Cardiac fibroblast (primary cell): ENCODE measurements around the gene CASP1.
A peak's percentile ranks its signal among the peaks of the same experiment; 100 is the strongest.

ENCODE experiments used
- DNase-seq, 2 donors: peaks; one replicate each; pipeline versions ENCODE4 v3.0.0 to v3.0.0-alpha.2; 2010; ENCODE audit warnings: low read depth in 2 of 2
- H3K4me3 ChIP-seq, 2 donors: replicated peaks in 1 of 2; 1 replicate in 1 of 2; 2 replicates in 1 of 2; pipeline ENCODE4 v1.5.1; 2011; ENCODE audit warnings: low read depth in 2 of 2, low read length in 2 of 2, mild to moderate bottlenecking in 2 of 2, moderate library complexity in 1 of 2
- TF ChIP-seq, protein P1 (sequence below): IDR thresholded peaks from one replicate; pipeline ENCODE4 v1.5.1; 2011; ENCODE audit warnings: low read depth, mild to moderate bottlenecking, low read length, inconsistent platforms

The CASP1 gene

DNA sequence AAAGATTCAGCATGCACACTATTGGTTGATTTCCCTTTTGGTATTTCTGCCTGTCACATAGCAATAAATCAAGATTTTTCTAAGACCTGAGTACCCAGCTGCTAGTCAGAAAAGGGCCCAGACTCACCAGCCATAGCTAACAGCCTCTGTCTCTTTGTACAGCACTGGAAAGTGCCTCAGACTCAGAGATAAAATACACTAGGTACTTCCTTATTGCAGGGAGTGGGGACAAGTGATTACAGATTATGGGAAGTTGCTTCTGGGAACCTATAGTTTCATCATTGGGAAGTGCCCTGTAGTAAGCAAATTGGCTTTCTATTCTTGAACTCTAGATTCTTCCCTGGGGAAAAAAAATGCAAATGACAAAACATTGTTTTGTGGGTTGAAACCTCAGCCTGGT, 11.9 kb downstream of the CASP1 start, which contains the start of gene CASP5:
CASP5 (minus strand) TSS at position 166 of the 400 bp plus-strand sequence; CDS start at position 134, 32 bp downstream.
- TF ChIP-seq, protein P1, sequence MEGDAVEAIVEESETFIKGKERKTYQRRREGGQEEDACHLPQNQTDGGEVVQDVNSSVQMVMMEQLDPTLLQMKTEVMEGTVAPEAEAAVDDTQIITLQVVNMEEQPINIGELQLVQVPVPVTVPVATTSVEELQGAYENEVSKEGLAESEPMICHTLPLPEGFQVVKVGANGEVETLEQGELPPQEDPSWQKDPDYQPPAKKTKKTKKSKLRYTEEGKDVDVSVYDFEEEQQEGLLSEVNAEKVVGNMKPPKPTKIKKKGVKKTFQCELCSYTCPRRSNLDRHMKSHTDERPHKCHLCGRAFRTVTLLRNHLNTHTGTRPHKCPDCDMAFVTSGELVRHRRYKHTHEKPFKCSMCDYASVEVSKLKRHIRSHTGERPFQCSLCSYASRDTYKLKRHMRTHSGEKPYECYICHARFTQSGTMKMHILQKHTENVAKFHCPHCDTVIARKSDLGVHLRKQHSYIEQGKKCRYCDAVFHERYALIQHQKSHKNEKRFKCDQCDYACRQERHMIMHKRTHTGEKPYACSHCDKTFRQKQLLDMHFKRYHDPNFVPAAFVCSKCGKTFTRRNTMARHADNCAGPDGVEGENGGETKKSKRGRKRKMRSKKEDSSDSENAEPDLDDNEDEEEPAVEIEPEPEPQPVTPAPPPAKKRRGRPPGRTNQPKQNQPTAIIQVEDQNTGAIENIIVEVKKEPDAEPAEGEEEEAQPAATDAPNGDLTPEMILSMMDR = no peak
- no peak within 1 kb of the TSS for H3K4me3 ChIP-seq
- no peak for DNase-seq

- DNase-seq = no peak
- TF ChIP-seq, protein P1 = no peak
- H3K4me3 ChIP-seq = no peak overlapping the region
These were observed 12.4 kb downstream of the CASP1 start for GRCh38 chr11:105022527-105022926.

DNA sequence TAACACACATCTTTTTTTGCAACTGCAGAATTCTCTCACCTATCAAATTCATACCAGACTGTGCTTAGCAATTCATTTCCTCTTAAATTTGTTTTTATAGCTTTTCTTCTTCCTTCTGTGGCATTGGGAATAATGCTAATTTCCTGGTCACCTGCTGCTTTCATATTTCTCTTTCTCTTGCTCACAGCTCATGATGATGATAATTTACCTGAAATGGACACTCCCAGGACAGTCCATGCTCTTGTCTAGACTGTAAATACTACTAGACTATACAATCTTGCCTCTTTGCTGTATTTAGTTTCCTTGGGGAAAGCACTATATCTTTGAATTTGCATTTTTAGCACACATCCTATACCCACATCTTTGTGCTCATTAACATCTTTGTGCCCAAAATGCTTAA, 27.5 kb downstream of the CASP1 start:
- TF ChIP-seq, protein P1 = no peak
- no peak for DNase-seq
- H3K4me3 ChIP-seq = no peak overlapping the region

DNA sequence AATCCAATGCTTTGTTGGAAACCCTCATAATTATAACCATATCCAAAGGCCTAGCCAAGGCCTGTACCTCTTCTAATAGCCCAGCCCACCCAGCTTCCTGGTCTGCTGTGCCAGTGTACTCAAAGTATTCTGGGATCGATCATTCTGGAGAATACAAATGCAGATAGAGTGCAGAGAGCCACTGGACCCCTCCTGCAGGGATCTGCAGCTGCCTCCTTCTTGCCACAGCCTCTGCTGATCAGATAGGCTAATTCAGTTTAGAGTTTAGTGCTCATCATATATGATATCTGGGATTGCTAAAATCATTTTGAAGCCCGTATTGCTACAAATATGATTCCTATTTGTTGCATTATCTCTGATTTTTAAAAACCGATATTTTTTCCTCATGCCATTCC, 29.5 kb downstream of the CASP1 start:
- no peak overlapping the region for H3K4me3 ChIP-seq
- TF ChIP-seq, protein P1 = no peak
- no peak for DNase-seq

GRCh38 chr11:105004021-105004420, 30.9 kb downstream of the CASP1 start:
- TF ChIP-seq, protein P1 = no peak
- DNase-seq = peak; percentile 48 to 56
- no peak overlapping the region for H3K4me3 ChIP-seq

DNA sequence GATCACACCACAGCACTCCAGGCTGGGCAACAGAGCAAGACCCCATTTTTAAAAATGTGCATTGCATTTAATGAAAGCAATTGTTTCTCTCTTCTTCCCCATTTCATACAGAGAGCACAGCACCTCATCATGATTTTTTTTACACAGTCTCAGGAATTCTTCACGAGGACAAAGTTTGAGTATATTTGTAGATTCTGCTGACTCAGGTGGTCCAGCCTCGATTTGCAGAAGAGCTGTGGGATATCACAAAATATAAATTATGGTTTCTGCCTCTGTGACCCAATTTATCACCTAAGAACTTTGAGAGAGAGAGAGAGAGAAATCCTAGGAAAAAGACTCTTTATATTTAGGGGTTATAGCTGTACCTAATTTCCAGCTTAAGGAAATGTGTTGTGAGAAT, 31.8 kb downstream of the CASP1 start:
- DNase-seq = no peak
- no peak overlapping the region for H3K4me3 ChIP-seq
- TF ChIP-seq, protein P1 = no peak

DNA sequence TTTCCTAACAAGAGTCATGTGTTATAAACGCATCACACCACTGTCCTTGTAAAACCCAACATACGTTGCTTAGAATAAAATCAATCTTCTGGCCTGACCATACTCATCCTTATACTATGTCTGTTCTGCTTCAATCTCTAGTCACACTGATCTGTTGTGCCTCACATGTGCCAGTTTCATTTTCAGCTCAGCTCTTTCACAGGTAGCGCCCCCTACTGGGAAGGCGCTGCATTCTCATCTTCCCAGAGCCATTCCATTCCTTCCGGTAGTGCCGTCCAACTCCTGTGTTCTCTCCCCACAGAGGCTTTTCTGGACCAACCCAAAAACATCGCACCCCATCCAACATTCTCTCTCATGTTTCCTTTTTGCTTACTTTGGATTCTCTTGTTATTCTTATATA, 34.1 kb downstream of the CASP1 start:
- H3K4me3 ChIP-seq = no peak overlapping the region
- DNase-seq = no peak
- TF ChIP-seq, protein P1 = peak; percentile 47
